ENCODE results near the gene OR6X1. TPM values are rescaled to one million over a fixed set of nuclear protein-coding genes. Genes with fewer than 3 reads are reported as not detected.
"Not testable (repeated sequence)": the region's sequence is repeated elsewhere in the genome, so short reads cannot be mapped to it uniquely, and the experiment has no call there.

Gene OR6X1
- total RNA-seq, 1 donor from 2014 or later: not detected

DNA sequence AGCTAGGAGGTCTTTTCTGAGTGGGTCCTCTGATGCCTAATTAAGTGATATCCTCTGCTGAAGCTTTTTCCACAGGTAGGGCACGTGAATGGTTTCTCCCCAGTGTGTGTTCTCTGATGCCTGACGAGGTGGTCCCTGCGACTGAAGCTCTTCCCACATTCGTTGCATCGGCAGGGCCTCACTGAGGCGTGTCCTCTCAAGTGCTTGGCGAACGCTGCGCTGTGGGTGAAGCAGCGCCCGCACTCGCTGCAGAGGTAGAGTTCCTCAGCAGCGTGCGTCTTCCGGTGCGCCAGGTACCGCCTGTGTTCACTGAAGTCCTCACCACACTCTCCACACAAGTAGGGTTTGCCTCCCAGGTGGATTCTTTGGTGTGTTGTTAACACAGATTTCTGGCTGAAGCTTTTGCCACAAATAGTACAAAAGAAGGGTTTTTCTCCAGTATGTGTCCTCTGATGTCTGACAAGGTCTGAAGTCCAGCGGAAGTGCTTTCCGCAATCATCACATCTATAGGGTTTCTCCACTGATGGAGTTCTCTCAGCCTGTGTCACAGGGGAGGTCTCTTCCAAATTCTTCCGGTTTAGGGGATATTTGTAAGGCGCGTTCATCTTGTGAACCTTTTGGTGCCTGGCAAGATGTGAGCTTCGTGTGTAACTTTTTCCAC lies 28.2 kb downstream of the OR6X1 start:
- DNase-seq (ENCODE audit: extremely low spot score, unreplicated experiment): no peak
- no peaks in the 10 kb centered on the region for H3K4me1 Mint-ChIP-seq (ENCODE audit: unreplicated experiment)
- H3K27ac Mint-ChIP-seq (ENCODE audit: unreplicated experiment): no peak overlapping the region
- H3K27me3 Mint-ChIP-seq (ENCODE audit: unreplicated experiment): no peaks in the 10 kb centered on the region
- peaks cover 25% of the 10 kb centered on the region for H3K9me3 Mint-ChIP-seq (ENCODE audit: unreplicated experiment)
- no peak overlapping the region for H3K4me3 Mint-ChIP-seq (ENCODE audit: unreplicated experiment)
- H3K36me3 Mint-ChIP-seq (ENCODE audit: unreplicated experiment): peaks cover 57% of the 10 kb centered on the region
- TF ChIP-seq, protein P1, sequence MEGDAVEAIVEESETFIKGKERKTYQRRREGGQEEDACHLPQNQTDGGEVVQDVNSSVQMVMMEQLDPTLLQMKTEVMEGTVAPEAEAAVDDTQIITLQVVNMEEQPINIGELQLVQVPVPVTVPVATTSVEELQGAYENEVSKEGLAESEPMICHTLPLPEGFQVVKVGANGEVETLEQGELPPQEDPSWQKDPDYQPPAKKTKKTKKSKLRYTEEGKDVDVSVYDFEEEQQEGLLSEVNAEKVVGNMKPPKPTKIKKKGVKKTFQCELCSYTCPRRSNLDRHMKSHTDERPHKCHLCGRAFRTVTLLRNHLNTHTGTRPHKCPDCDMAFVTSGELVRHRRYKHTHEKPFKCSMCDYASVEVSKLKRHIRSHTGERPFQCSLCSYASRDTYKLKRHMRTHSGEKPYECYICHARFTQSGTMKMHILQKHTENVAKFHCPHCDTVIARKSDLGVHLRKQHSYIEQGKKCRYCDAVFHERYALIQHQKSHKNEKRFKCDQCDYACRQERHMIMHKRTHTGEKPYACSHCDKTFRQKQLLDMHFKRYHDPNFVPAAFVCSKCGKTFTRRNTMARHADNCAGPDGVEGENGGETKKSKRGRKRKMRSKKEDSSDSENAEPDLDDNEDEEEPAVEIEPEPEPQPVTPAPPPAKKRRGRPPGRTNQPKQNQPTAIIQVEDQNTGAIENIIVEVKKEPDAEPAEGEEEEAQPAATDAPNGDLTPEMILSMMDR (IDR thresholded peaks at IDR 0.05): no peak

DNA sequence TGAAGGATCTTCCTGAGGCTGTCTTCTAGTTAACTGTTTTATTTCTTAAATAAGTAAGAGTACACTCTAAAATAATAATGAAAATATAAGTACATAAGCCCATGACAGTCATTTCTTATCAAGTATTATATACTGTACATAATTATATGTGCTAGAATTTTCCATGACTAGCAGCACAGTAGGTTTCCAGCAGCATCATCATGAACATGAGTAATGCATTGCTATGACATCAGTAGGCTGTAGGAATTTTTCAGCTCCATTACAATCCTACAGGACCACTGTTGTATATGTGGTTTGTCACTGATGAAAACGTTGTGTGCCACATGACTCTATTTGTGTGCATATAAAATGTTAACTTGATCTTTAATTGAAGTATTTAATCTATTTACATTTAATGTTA lies 34.9 kb downstream of the OR6X1 start:
- H3K4me1 Mint-ChIP-seq (ENCODE audit: unreplicated experiment): no peaks in the 10 kb centered on the region
- H3K27ac Mint-ChIP-seq (ENCODE audit: unreplicated experiment): no peak overlapping the region
- H3K4me3 Mint-ChIP-seq (ENCODE audit: unreplicated experiment): no peak overlapping the region
- TF ChIP-seq, protein P1 (IDR thresholded peaks at IDR 0.05): no peak
- H3K36me3 Mint-ChIP-seq (ENCODE audit: unreplicated experiment): peaks cover 8% of the 10 kb centered on the region
- peaks cover 20% of the 10 kb centered on the region for H3K27me3 Mint-ChIP-seq (ENCODE audit: unreplicated experiment)
- DNase-seq (ENCODE audit: extremely low spot score, unreplicated experiment): no peak
- H3K9me3 Mint-ChIP-seq (ENCODE audit: unreplicated experiment): peaks cover under 1% of the 10 kb centered on the region

DNA sequence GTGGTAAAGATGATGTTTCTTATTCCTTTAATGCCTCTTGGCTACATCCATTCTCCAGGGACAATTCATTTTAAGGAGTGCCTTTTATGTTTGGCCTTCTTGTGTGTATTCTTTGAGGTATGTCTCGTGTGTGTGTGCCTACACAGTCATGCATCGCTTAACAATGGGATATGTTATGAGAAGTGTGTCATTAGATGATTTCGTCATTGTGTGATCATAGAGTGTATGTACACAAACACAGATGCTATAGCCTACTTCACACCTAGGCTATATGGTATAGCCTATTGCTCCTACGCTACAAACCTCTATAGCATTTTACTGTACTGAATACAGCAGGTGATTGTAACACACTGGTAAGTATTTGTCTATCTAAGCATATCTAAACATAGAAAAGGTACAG lies 35.8 kb downstream of the OR6X1 start:
- no peaks in the 10 kb centered on the region for H3K4me1 Mint-ChIP-seq (ENCODE audit: unreplicated experiment)
- H3K27me3 Mint-ChIP-seq (ENCODE audit: unreplicated experiment): peaks cover 29% of the 10 kb centered on the region
- TF ChIP-seq, protein P1 (IDR thresholded peaks at IDR 0.05): no peak
- H3K9me3 Mint-ChIP-seq (ENCODE audit: unreplicated experiment): no peaks in the 10 kb centered on the region
- DNase-seq (ENCODE audit: extremely low spot score, unreplicated experiment): no peak
- H3K27ac Mint-ChIP-seq (ENCODE audit: unreplicated experiment): no peak overlapping the region
- H3K4me3 Mint-ChIP-seq (ENCODE audit: unreplicated experiment): no peak overlapping the region
- H3K36me3 Mint-ChIP-seq (ENCODE audit: unreplicated experiment): peaks cover under 1% of the 10 kb centered on the region

DNA sequence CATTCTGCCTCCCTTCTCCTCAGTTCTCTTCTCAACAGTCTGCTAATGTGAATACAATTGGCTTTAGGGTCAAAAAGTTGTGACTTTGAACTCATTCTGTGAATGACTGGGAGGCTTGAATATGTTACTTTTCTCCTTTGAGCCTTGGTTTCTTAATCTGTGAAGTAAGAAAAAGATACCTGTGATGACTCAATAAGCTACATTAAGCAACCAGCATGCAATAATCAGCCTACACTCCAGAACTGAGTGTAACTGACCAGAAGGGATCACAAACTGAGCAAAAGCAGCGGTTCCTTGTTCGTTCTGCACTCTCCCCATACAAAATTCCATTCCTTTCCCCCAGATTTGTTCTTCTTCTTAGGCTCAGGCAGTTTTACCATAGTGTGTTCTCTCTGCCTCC lies 36.3 kb downstream of the OR6X1 start:
- DNase-seq (ENCODE audit: extremely low spot score, unreplicated experiment): no peak
- Mint-ChIP-seq H3K27me3 (ENCODE audit: unreplicated experiment) (peaks cover 30% of the 10 kb centered on the region), H3K36me3 (ENCODE audit: unreplicated experiment) (no peaks in the 10 kb centered on the region), H3K9me3 (ENCODE audit: unreplicated experiment) (no peaks in the 10 kb centered on the region), H3K27ac (ENCODE audit: unreplicated experiment) (no peak overlapping the region), H3K4me1 (ENCODE audit: unreplicated experiment) (no peaks in the 10 kb centered on the region), H3K4me3 (ENCODE audit: unreplicated experiment) (no peak overlapping the region)
- TF ChIP-seq, protein P1 (IDR thresholded peaks at IDR 0.05): no peak

DNA sequence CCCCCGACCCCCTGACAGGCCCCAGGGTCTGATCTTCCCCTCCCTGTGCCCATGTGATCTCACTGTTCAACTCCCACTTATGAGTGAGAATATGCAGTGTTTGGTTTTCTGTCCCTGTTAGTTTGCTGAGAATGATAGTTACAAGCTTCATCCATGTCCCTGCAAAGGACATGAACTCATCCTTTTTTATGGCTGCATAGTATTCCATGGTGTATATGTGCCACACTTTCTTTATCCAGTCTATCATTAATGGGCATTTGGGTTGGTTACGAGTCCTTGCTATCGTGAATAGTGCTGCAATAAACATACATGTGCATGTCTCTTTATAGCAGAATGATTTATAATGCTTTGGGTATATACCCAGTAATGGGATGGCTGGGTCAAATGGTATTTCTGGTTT lies 41.7 kb downstream of the OR6X1 start:
- H3K36me3 Mint-ChIP-seq (ENCODE audit: unreplicated experiment); H3K27ac Mint-ChIP-seq (ENCODE audit: unreplicated experiment); H3K9me3 Mint-ChIP-seq (ENCODE audit: unreplicated experiment); DNase-seq (ENCODE audit: extremely low spot score, unreplicated experiment); H3K4me1 Mint-ChIP-seq (ENCODE audit: unreplicated experiment); H3K4me3 Mint-ChIP-seq (ENCODE audit: unreplicated experiment): not testable (repeated sequence)
- H3K27me3 Mint-ChIP-seq (ENCODE audit: unreplicated experiment): peaks cover 44% of the 10 kb centered on the region
